GM18873 (cell line): ENCODE results near the gene NDUFS1.
"Not testable (repeated sequence)": the region's sequence is repeated elsewhere in the genome, so short reads cannot be mapped to it uniquely, and the experiment has no call there.

Experiments
- ATAC-seq: cut with Tn5 transposase; IDR thresholded peaks from one replicate; pipeline ENCODE4 v1.9.1; 2021; ENCODE audit warnings: mild to moderate bottlenecking, moderate library complexity, moderate number of reproducible peaks; ENCODE audit not compliant: unreplicated experiment, low FRiP score

Gene NDUFS1

DNA sequence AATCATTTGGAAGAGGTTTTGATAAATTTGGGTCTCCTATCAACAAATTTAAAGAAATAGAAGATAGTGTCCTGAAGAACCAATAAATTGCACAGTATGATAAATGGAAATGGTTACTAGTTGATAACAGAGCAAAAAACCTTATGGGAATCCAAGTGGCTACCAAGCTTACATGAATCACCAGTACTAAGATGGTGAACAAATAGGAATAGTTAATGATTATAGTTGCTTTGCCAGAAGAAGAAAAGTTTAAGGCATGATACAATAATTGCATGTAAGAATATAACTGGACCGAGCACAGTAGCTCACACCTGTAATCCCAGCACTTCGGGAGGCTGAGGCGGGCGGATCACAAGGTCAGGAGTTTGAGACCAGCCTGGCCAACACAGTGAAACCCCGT, 53.7 kb downstream of the NDUFS1 start:
- ATAC-seq, result no peak

DNA sequence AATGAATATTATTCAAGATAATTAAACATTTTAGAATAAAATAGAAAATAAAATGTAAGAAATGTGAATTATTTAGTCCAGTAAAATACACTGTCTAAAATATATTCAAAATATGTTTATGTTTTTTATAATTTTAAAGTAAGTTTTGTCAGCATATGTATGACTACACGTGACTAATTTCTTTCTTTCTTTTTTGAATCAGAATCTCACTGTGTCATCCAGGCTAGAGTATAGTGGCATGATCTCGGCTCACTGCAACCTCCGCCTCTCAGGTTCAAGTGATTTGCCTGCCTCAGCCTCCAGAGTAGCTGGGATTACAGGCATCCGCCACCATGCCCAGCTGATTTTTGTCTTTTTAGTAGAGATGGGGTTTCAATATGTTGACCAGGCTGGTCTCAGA, 54.2 kb downstream of the NDUFS1 start:
- ATAC-seq, result no peak

GRCh38 chr2:206098872-206099271, 60.4 kb downstream of the NDUFS1 start:
- not testable (repeated sequence) for ATAC-seq

DNA sequence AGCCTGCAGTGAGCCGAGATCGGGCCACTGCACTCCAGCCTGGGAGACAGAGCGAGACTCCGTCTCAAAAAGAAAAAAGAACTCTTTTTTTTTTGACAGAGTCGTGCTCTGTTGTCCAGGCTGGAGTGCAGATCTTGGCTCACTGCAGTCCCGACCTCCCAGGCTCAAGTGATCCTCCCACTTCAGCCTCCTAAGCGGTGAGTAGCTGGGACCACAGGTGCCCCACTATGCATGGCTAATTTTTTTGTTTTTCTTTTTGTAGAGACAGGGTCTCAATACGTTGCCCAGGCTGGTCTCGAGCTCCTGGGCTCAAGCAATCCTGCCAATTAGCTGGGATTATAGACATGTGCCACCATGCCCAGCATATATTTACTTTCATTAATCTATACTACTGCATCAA, 60.8 kb downstream of the NDUFS1 start:
- no peak for ATAC-seq

GRCh38 chr2:206096876-206097275, 62.4 kb downstream of the NDUFS1 start:
- no peak for ATAC-seq

GRCh38 chr2:206095536-206096332, 63.5 kb downstream of the NDUFS1 start:
- no peak for ATAC-seq

DNA sequence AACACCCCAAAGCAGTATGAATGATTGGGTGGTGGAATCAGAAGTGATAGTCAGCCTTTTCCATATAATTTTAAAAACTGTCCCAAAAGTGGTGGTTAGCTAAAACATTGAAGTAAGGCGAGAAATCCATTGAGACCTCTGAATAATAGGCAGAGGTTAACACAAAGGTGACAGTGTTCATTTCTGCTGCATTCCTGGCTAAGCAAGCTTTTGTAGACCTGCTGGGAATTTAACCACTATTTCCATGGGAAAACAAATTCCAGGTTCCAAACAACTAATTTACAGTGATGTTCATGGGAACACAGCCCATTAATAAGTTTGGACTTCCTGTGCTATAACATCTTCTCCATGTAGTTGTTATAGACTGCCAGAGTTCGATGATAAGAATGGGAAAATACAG, 66.9 kb downstream of the NDUFS1 start:
- no peak for ATAC-seq

GRCh38 chr2:206088248-206088647, 71.0 kb downstream of the NDUFS1 start:
- ATAC-seq, result no peak

GRCh38 chr2:206086716-206087350, 72.4 kb downstream of the NDUFS1 start:
- no peak for ATAC-seq

GRCh38 chr2:206085742-206086445, 73.3 kb downstream of the NDUFS1 start, which contains the start of gene INO80D:
Gene INO80D, minus strand, starts transcription at chr2:206086174. Its CDS starts 23,158 bp downstream, at chr2:206063016.
- peak; percentile 84 for ATAC-seq

- peak; percentile 14 for ATAC-seq
Measured at GRCh38 chr2:206084870-206085741, 74.1 kb downstream of the NDUFS1 start.

- ATAC-seq, result no peak
Measured at GRCh38 chr2:206084439-206084869, 74.8 kb downstream of the NDUFS1 start.

DNA sequence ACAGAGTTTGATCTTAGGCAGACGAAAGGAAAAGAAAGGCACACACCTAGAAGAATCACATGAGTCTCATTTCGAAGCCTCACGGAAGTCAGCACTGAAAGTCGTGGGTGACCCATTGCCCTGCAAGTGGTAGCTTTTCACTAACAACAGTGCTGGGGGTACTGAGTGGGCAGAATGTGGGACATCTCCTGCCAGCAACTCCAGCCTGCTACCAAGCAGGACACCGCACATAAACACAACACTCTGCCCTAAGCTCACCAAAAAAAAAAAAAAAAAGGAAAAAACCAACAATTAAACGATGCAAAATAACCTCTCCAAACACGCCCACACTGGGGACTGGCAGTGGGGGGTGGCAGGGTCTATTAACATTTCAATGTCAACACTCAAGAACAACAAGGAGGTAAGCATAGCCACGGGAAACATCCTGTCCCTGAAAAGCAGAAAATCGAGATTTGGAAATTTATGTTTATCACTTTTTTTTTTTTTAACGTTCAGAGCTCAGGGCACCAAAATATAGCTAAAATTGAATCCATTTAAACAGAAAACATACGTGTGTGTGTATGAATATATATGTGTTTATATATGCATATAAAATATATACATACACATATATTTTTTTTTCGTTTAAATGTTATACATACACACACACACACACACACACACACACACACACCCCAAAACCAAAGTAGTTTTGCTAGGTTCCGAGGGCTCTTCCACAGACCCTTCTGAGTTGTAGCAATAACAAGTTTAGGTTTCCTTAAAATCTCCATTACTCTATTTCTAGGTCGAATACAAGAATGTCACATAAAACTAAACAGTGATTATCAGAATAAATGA, 75.4 kb downstream of the NDUFS1 start:
- peak; percentile 38 for ATAC-seq

DNA sequence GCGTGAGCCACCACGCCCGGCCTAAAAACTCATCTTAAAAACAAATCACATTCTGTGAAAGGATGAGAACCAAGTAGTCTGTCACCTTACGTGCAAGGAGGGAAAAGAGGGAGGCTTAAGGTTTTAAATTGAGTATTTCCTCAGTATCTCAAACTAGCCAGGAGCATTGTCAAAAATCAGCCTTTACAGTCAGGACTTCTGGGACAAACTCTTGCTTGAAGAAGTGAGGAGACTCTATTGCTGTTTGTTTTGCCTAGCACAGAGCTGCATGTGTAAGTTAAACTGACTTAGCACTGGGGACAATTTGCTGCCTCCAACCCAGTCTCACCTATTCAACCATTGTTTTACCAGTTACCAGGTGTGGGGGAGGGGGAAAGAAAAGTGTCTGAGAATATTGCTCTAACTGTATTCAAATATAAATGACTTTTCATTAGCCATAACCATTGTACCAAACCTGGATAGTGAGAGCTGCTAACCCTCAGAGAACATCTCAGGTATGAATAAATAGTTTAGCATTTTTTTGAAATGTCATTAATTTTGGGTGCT, 76.9 kb downstream of the NDUFS1 start:
- ATAC-seq, result no peak

GRCh38 chr2:206080927-206081326, 78.3 kb downstream of the NDUFS1 start:
- no peak for ATAC-seq

- ATAC-seq, result no peak
Measured at GRCh38 chr2:206079699-206080465, 79.4 kb downstream of the NDUFS1 start.

DNA sequence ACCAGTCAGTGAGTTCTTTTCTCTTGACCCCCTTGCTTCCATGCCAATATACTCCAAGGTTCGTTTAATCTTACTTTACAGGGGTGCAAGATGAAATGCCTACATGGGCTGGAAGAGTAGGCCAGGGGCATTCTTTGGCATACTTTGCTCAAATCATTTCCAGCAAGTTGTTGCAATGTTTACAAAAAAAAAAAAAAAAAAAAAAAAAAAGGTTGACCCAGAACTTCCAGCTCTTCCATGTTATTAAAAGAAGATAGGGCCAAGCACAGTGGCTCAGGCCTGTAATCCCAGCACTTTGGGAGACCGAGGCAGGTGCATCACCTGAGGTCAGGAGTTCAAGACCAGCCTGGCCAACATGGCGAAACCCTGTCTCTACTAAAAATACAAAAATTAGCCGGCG, 81.4 kb downstream of the NDUFS1 start:
- not testable (repeated sequence) for ATAC-seq

DNA sequence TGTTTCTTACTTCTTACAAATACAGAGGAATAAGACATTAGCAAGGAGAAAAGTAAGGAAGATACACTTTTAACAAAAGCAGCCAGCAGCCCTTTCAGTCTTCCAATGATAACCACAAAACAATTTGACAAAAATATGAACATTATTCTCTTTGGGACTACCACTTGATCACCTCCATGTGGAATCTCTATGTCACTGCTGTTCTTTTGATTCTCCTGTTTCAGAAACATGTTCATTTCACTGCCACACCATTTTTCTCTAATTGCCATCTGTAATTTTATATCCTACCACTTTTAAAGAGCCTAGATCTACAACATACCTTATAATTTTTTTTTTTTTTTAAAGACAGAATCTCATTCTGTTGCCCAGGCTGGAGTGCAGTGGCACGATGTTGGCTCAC, 84.1 kb downstream of the NDUFS1 start:
- ATAC-seq, result no peak
